Activated CD4-positive, alpha-beta T cell treated with anti-CD3 and anti-CD28 coated beads, Interleukin-2, Interleukin-4, amounts not matched to agents 100 ng/mL and 50 ng/mL, durations not matched to agents 16 hours and 8 hours (primary cell): ENCODE measurements around the gene CAVIN1.
A peak's percentile ranks its signal among the peaks of the same experiment; 100 is the strongest.
"Not testable (repeated sequence)": the region's sequence is repeated elsewhere in the genome, so short reads cannot be mapped to it uniquely, and the experiment has no call there.

Experiments used
- DNase-seq: peaks from one replicate; pipeline ENCODE4 v3.0.0-alpha.2; 2020; ENCODE audit warnings: low spot score

The CAVIN1 gene

GRCh38 chr17:42378959-42379594 is 44.0 kb downstream of the CAVIN1 start:
- DNase-seq: peak; percentile 54

- no peak for DNase-seq
Measured at GRCh38 chr17:42378359-42378958, 44.6 kb downstream of the CAVIN1 start.

GRCh38 chr17:42373896-42374295 is 49.2 kb downstream of the CAVIN1 start:
- DNase-seq: no peak

- DNase-seq: no peak
Measured at GRCh38 chr17:42372142-42372541, 50.9 kb downstream of the CAVIN1 start.

- not testable (repeated sequence) for DNase-seq
Measured at GRCh38 chr17:42368797-42369561, 54.1 kb downstream of the CAVIN1 start.

GRCh38 chr17:42368310-42368709 is 54.7 kb downstream of the CAVIN1 start:
- not testable (repeated sequence) for DNase-seq

- not testable (repeated sequence) for DNase-seq
Measured at GRCh38 chr17:42366176-42367023, 56.7 kb downstream of the CAVIN1 start.

GRCh38 chr17:42365136-42365535 is 57.9 kb downstream of the CAVIN1 start:
- DNase-seq: peak; percentile 28

GRCh38 chr17:42363767-42364585 is 59.1 kb downstream of the CAVIN1 start:
- no peak for DNase-seq

GRCh38 chr17:42363231-42363630 is 59.8 kb downstream of the CAVIN1 start:
- DNase-seq: no peak

- no peak for DNase-seq
Measured at GRCh38 chr17:42362245-42362961, 60.7 kb downstream of the CAVIN1 start.

GRCh38 chr17:42361781-42362186 is 61.3 kb downstream of the CAVIN1 start:
- DNase-seq: peak; percentile 55

GRCh38 chr17:42360388-42360787 is 62.7 kb downstream of the CAVIN1 start:
- DNase-seq: not testable (repeated sequence)

GRCh38 chr17:42359133-42359532 is 63.9 kb downstream of the CAVIN1 start:
- DNase-seq: no peak

GRCh38 chr17:42358434-42358833 is 64.6 kb downstream of the CAVIN1 start:
- DNase-seq: no peak

- no peak for DNase-seq
Measured at GRCh38 chr17:42354956-42355843, 67.9 kb downstream of the CAVIN1 start.
